ENCODE data around the gene TMCO4. TPM values are rescaled to one million over a fixed set of nuclear protein-coding genes. Genes with fewer than 3 reads are reported as not detected.
A peak's percentile ranks its signal among the peaks of the same experiment; 100 is the strongest.

TMCO4 gene
- total and polyA plus RNA-seq, 2 of the 8 experiments (the other 6 are each of a cell fraction or from before 2014, with no cell fraction given): 3.0 to 3.1 TPM

DNA sequence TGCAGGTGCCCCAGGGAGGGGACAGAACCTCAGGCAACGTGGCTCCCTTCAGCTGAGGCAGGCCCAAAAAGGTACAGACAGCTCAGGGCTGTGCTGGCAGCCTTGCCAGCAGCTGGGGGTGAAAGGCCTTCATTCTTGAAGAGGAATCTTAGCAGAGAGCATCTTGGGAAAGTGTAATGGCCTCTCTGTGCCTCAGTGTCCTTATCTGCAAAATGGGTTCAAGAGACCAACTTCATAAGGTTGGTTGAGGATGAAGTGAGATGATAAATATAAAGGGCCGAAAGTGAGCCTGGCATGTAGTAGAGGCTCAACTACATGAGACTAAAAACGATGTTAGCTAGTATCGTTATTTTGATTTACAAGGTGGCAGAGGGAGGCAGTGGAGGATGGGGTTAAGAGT is 26.2 kb downstream of the TMCO4 start:
- Histone ChIP-seq H2AFZ (ENCODE audit: low read length) (no peak overlapping the region), H3K4me2 (ENCODE audit: insufficient read depth in 1 of 2, low read depth in 2 of 2, low read length in 2 of 2) (no peak overlapping the region)

More for the DNA sequence above, 26.2 kb downstream of the TMCO4 start:
- Histone ChIP-seq H3K4me3 (ENCODE audit: extremely low read depth in 1 of 4, insufficient read depth in 2 of 4, low read depth in 3 of 4, low read length in 4 of 4) (no peak overlapping the region), H2AK5ac (ENCODE audit: low read depth, low read length) (no peak overlapping the region), H3K23me2 (ENCODE audit: low read depth, low read length) (no peaks in the 10 kb centered on the region), H3K79me1 (ENCODE audit: low read depth, low read length) (no peaks in the 10 kb centered on the region), H3K23ac (ENCODE audit: insufficient read length) (no peak overlapping the region), H3K4ac (replicated peaks; ENCODE audit: insufficient read length, low read depth, low read length) (no peak overlapping the region), H4K5ac (ENCODE audit: insufficient read length, low read depth, low read length) (no peak overlapping the region), H2BK5ac (ENCODE audit: low read depth, low read length) (no peak overlapping the region), H2BK120ac (replicated peaks; ENCODE audit: low read depth, low read length) (no peak overlapping the region), H3K36me3 (ENCODE audit: control insufficient read depth in 2 of 4, insufficient read depth in 4 of 4, low read length in 3 of 4) (no peaks in the 10 kb centered on the region), H2BK20ac (ENCODE audit: low read length) (no peak overlapping the region), H4K8ac (ENCODE audit: extremely low read depth, insufficient read depth, low read length) (no peak overlapping the region), H3K79me2 (ENCODE audit: control insufficient read depth in 1 of 2, insufficient read depth in 2 of 2, low read length in 2 of 2) (no peaks in the 10 kb centered on the region), H3K56ac (replicated peaks; ENCODE audit: insufficient read length, low read depth, low read length) (no peak overlapping the region), H4K91ac (replicated peaks; ENCODE audit: insufficient read length, low read length) (no peak overlapping the region), H3K9me3 (ENCODE audit: insufficient read depth in 2 of 2, low read depth in 1 of 2, low read length in 1 of 2) (no peaks in the 10 kb centered on the region), H2BK12ac (ENCODE audit: low read depth, low read length) (no peak overlapping the region), H3K18ac (ENCODE audit: extremely low read depth, low read length) (no peak overlapping the region), H3K27me3 (replicated peaks in 1 of 4; ENCODE audit: control insufficient read depth in 3 of 4, extremely low read depth in 1 of 4, insufficient read depth in 3 of 4, low read length in 3 of 4) (peaks cover under 1 to 3% (median 2%) of the 10 kb centered on the region in 4 experiments; a peak in 4 of 7 replicates), H3K9ac (replicated peaks in 1 of 4; ENCODE audit: extremely low read depth in 1 of 4, low read depth in 3 of 4, low read length in 3 of 4) (no peak overlapping the region), H4K20me1 (replicated peaks in 1 of 2; ENCODE audit: control insufficient read depth in 1 of 2, insufficient read depth in 2 of 2, low read length in 2 of 2) (no peaks in the 10 kb centered on the region), H3K4me1 (replicated peaks in 1 of 4; ENCODE audit: control insufficient read depth in 3 of 4, insufficient read depth in 4 of 4, low read length in 3 of 4) (peaks cover 6 to 14% (median 12%) of the 10 kb centered on the region in 4 experiments), H3K14ac (ENCODE audit: insufficient read length) (no peak overlapping the region), H2BK15ac (ENCODE audit: low read length) (no peak overlapping the region), H3K27ac (ENCODE audit: low read depth, low read length) (no peak overlapping the region)
- POLR2A ChIA-PET (ENCODE audit: partially characterized antibody): interaction anchor here (0.9 to 1.6 kb wide), 3 partner anchors 11 to 43 kb away, joined by 3 to 5 read pairs (median 5); no protein-coding TSS in a partner anchor
- CTCF ChIA-PET (ENCODE audit: partially characterized antibody): interaction anchor here (0.7 to 9.2 kb wide), 14 partner anchors 11 to 113 kb away, joined by 3 to 74 read pairs (median 3); no protein-coding TSS in a partner anchor
- FAIRE-seq (no peak), DNase-seq (ENCODE audit: low read depth in 1 of 2, low spot score in 2 of 2) (no peak)
- TF ChIP-seq SP4 (IDR thresholded peaks at IDR 0.05; ENCODE audit: low read length): no peak
- peak; percentile 36; the same call in 1 of the 2 replicates for TF ChIP-seq KDM1A (IDR thresholded peaks at IDR 0.05; ENCODE audit: borderline replicate concordance, low read length)
- 87% methylated on average over 4 of the region's 4 CpGs; no CpG with 5 or more reads in 1 of the 2 experiments for WGBS, 2 experiments (ENCODE audit: extremely low coverage in 1 of 2, insufficient coverage in 1 of 2, insufficient read length in 1 of 2, insufficient replicate concordance in 2 of 2, low coverage in 1 of 2, low lambda C conversion rate in 2 of 2, missing lambda C conversion rate in 1 of 2)

All from H1 (cell line).